GM19025 (cell line): ENCODE data around the gene PPP1R12C.

Experiments
- ATAC-seq: cut with Tn5 transposase; IDR thresholded peaks from one replicate; pipeline ENCODE4 v1.9.1; 2021; ENCODE audit warnings: mild to moderate bottlenecking, low read depth, moderate library complexity; ENCODE audit not compliant: unreplicated experiment

Gene PPP1R12C

GRCh38 chr19:55147545-55148251, 30.3 kb upstream of the PPP1R12C start:
- no peak for ATAC-seq

- no peak for ATAC-seq
These were observed 29.4 kb upstream of the PPP1R12C start for GRCh38 chr19:55146705-55147273.

DNA sequence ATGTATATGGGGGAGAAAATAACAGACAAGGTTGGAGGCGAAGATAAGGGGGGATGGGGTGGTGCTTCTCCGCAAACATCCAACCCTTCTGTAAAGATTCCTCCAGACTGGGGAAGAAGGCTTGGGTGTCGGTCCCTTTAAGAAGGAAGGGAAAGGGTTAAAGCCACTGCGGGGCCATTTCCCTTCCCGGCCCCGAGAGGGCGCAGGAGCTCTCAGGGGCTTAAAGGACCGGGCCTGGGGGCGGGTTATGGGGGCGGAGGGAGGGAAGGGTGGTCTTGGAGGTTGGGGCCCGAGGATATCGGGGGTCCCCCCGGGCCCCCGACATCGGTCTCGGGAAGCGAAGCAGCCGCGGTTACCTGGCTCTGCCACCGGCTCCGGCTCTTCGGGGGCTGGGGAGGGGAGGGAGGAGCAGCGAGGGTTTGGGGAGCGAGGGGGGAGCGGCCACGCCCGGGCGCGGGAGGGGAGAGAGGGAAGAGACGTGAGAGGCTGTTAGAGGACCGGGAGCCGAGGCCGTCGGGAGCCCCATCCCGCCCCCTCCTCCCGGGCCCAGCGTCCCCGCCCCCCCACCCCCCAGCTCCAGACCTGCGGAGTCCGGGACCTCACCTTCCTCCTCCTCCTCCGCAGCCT, 28.8 kb upstream of the PPP1R12C start:
- no peak for ATAC-seq

DNA sequence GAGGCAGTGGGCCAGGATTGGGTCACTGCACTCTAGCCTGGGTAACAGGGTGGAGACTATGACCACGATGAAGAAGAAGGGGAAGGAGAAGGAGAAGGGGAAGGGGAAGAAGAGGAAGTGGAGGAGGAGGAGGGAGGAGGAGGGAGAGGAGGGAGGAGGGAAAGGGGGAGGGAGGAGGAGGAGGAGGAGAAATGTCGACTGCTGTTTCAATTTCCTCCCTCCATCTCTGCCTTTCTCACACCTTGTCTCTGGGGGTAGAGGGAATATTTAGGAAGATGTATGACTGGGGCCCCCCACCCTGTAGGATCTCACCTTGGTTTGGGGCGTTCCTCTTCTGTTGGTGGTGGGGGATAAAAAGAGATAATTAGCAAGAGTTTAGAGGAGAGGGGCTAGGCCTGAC, 27.8 kb upstream of the PPP1R12C start:
- ATAC-seq, result no peak

- no peak for ATAC-seq
These were observed 24.3 kb upstream of the PPP1R12C start for GRCh38 chr19:55141696-55142095.

- no peak for ATAC-seq
These were observed 20.5 kb upstream of the PPP1R12C start for GRCh38 chr19:55137915-55138314.

- no peak for ATAC-seq
These were observed 19.1 kb upstream of the PPP1R12C start for GRCh38 chr19:55136399-55137102.

DNA sequence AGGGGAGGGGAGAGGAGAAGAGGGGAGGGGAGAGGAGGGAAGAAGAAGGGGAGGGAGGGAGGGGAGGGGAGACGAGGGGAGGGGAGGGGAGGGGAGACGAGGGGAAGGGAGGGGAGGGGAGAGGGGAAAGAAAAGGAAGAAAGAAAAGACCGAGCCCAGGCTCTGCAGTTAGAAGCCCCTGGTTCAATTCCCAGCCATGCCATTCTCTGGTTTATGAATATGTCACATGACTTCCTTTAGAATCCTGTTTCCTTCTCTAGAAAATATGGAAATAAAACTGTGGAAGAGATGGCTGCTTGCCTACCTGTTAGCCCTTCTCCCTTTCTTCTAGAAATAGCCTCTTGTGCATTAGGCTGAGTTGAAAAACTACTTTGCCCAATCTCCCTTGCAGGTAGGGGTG, 17.3 kb upstream of the PPP1R12C start:
- no peak for ATAC-seq

- ATAC-seq, result no peak
These were observed 16.4 kb upstream of the PPP1R12C start for GRCh38 chr19:55133639-55134444.

- no peak for ATAC-seq
These were observed 15.2 kb upstream of the PPP1R12C start for GRCh38 chr19:55132453-55133129.

- no peak for ATAC-seq
These were observed 14.0 kb upstream of the PPP1R12C start for GRCh38 chr19:55131421-55131820.

- no peak for ATAC-seq
These were observed 1.6 kb upstream of the PPP1R12C start for GRCh38 chr19:55119053-55119452.

GRCh38 chr19:55118401-55118991, 1.1 kb upstream of the PPP1R12C start:
- no peak for ATAC-seq

GRCh38 chr19:55117663-55118391, 390 bp upstream of the PPP1R12C start:
- peak; percentile 86 for ATAC-seq

- ATAC-seq, result no peak
These were observed 1.1 kb downstream of the PPP1R12C start for GRCh38 chr19:55116232-55116858.

GRCh38 chr19:55115446-55116065, 1.9 kb downstream of the PPP1R12C start:
- no peak for ATAC-seq

- no peak for ATAC-seq
These were observed 2.8 kb downstream of the PPP1R12C start for GRCh38 chr19:55114566-55115145.

DNA sequence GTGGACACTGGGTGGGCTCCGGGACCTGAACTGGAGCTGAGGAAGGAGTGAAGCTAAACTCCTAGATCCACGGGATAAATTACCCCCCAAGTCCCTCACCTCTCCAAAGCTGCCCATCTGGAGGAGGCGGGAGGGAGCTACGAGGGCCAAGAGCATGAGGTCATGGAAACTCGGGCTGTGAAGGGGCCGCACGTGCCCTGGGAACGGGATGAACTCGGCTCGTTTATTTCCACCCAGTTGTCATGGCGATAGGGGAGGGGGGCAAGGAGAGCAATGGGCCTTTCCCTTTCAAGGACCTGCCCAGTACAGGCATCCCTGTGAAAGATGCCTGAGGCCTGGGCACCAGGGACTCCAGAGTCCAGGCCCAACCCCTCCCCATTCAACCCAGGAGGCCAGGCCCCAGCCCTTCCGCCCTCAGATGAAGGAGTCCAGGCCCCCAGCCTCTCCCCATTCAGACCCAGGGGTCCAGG, 3.8 kb downstream of the PPP1R12C start:
- ATAC-seq, result no peak
